ENCODE results near the gene OPRM1.
"Not testable (repeated sequence)": the region's sequence is repeated elsewhere in the genome, so short reads cannot be mapped to it uniquely, and the experiment has no call there.

OPRM1 gene

DNA sequence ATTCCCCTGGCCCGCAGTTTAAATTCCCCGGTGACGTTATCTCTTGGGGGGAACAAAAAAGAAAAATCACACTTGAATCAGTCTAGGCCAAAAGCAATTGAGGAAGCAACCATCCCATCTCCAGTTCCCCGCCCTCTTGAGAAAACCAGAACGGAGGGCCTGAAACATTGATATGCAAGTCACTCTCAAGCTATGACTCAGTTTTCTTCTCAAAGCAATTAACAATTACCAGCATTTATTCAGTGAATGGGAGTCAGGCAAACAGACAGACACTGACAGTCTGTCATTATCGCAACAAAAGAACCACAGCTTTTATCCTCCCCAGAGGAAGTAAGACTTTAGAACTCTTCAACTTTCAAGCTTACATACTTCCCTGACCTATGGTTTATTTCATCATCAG is 100.9 kb downstream of the OPRM1 start:
- DNase-seq (ENCODE audit: extremely low read depth in 1 of 2, low read depth in 1 of 2) = no peak

DNA sequence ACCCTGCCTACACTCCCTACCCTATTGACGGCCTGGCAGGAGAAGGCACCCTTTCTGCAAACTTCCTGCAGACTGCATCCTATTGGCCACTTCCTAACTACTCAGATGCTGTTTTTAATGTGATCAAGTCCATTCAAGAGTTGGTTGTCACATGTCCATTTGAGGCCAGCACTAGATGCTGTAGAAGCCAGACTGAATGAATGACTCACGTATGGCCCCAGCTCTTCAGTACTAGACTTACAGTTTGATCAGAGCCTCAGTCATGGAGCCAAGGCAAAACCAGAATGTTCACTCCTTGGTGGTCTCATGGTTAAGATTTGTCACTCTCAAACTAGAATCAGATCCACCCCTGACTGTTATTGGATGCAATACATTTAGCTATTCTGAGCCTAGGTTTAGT is 101.7 kb downstream of the OPRM1 start:
- DNase-seq (ENCODE audit: extremely low read depth in 1 of 2, low read depth in 1 of 2) = no peak

DNA sequence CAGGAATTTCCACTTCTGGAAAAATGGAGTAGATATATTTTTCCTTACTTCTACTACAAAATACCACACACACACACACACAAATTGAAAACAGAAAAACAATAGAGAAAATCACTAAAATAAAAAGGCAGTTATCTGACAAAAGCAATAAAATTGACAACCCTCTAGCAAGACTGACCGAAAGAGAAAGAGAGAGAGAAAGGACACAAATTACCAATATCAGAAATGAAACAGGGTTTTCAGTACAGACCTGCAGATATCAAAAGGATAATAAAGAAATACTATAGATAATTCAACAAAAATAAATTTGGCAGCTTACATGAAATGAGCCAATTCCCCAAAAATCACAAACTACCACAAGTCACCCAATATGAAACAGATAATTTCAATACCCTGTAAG is 104.7 kb downstream of the OPRM1 start:
- no peak for DNase-seq (ENCODE audit: extremely low read depth in 1 of 2, low read depth in 1 of 2)

DNA sequence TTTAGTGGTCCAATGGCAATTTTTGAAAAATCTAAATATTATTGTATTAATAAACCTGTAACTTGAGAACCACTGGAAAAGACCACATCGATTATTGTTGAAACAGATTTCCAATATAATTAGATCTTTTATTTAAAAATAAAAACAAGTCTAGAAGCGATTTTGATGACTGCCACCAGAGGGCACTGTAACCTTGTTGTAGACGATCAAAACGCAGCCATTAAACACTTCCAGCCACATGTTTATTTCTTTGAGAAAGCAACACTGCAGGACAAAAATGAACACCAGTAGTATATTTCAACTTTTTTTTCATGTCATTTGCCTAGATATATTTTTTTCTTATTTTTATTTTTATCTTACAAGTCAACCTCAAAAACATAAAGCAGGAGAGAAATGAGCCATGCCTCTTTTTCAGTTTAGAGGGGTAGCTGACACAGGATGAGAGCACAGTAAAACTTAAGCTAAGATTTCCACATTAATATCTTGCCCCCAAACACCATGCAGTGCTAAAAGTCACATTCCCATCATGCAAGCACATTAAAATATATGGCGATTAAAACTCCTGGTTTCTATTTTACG is 115.4 kb downstream of the OPRM1 start:
- DNase-seq (ENCODE audit: extremely low read depth in 1 of 2, low read depth in 1 of 2) = no peak

DNA sequence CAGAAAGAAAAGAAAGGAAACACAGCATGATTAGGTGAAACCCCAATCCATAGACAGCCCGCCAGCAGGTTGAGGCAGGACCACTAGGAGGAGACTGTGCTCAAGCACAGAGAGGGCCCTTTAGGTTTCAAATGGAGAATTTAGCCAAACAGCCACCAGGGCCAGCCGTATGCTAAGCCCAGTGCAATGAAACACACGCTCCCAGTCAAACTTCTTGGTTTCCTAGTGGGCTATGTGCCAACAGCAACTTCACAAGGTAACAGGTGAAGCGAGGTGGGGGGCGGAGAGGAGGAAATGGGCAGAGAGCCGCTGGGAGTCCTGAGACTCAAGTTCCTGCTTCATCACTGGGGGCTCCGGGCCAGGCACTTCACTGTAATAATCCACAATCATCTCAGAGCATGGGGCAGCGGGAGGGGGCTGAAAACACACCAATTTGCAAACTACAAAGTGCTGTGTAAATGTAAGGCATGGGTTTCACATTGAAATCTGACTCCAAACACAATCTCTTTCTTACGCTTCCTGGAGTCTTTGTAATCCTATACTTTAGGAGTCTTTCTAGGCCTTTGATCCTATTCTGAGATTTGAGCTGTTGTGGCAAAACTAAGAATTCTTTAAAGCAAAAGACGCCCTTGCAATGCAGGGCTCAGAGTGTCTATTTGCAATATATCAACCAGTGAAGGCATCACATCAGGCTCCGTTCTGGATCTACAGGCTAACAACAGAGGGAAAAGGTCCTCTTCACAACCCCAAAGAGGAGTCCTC is 117.3 kb downstream of the OPRM1 start:
- peak; percentile 28 to 45 for DNase-seq (ENCODE audit: extremely low read depth in 1 of 2, low read depth in 1 of 2)

DNA sequence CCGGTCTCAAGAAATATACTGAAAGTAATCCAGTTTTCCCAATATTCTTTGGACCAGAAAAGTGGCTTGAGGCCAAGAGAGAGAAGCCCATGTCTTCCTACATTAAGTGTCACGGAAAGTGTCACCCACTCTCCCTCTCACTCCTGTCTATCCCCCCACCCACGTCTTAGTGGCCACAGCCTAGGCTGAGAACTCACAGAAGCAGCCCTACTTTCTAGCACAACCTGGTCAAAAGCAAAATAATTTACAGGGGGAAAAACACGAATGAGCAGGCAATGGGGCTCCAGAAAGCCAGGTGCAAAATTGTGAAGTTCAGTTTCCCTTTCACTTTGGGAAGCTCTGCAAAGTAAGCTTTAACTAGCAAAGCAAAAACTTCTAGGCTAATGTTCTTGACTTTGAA is 118.0 kb downstream of the OPRM1 start:
- no peak for DNase-seq (ENCODE audit: extremely low read depth in 1 of 2, low read depth in 1 of 2)

DNA sequence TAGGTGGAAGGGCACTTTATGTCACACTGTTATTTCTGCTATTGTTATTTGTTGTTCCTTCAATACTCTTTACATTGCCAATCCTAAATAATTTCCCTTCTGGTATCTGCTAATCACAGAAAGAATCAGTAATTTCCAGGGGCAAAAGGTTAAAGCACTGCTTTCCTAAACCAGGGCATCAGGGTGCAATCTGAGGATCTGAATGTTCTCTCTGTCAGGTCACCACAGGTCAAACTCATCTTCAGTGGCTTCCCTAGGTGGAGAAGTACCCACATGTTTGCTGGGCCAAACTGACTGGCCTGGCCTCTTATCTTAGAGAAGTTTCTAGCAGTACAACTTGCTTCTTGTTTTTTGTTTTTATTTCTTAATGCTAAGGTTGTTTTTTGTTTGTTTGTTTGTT is 118.7 kb downstream of the OPRM1 start:
- DNase-seq (ENCODE audit: extremely low read depth in 1 of 2, low read depth in 1 of 2) = no peak

DNA sequence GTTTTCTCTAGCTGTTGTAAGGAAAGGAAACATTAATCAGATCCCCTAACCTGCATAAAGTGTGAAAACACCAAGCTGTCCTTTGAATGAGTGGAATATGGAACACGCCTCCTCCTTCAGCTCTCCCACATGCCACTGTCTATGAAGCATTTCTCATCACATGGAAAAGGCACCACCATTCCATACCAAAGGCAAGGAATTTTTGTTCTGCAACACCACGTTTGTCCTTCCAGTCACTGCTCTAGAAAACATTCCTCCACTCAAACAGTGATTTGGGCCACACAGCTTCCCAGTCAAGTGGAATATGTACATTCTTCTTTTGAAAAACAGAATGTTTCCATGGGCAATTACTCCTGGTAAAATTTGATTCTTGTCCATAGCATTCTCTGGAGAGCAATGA is 120.1 kb downstream of the OPRM1 start:
- DNase-seq (ENCODE audit: extremely low read depth in 1 of 2, low read depth in 1 of 2) = no peak

DNA sequence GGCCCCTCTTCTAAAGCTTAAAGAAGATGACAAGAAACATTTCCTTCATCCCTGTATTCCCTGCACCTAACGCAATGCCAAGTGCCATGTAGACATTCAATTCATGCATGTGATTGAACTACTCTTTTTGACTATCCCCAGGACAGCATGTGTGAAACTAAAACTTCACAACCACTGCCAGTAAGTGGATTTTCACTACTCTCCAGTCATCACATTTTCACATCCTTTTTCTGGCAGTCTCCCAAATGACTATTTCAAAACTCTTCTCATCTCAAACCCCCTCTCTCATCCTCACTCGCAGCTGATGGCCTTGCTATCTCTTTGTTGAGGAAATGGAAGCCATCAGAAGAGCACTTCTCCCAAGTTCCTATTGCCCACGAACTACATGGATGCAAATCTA is 122.6 kb downstream of the OPRM1 start:
- no peak for DNase-seq (ENCODE audit: extremely low read depth in 1 of 2, low read depth in 1 of 2)

DNA sequence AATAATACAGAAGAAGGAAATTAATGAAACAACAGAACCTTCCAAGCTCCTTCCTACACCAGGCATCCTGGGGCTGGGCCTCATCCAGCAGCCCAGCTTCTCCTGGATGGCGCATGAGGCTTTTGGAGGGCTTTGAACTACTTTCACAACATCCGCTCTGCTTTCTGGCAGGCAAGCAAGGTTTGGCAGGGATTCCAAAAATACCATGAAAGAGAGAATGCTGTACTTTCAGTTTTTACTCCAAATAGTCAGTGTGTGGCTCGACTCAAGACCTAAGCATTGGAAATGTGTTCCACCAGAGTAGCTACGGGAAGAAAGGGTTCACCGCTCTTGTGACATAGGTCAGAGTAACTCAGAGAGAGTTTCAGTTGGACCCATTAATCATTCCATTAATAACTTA is 125.4 kb downstream of the OPRM1 start:
- DNase-seq (ENCODE audit: extremely low read depth in 1 of 2, low read depth in 1 of 2) = no peak

DNA sequence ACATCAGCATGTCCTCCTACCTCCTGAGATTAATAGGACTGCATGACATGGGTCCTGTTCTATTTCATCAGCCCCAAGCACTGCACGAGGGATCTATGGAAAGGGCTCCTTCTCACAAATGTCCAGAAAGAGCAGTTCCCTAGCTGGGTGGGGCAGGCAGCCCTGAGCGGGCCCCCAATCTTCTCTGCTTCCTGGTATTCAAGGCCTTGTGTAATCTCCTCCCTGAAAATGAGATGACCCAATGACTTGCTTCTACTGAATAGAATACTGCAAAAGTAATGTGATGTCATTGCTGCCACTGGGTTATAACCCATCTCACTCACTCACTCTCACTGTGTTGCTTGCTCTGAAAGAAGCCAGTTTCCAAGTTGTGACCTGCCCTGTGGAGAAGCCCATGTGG is 126.4 kb downstream of the OPRM1 start:
- no peak for DNase-seq (ENCODE audit: extremely low read depth in 1 of 2, low read depth in 1 of 2)

DNA sequence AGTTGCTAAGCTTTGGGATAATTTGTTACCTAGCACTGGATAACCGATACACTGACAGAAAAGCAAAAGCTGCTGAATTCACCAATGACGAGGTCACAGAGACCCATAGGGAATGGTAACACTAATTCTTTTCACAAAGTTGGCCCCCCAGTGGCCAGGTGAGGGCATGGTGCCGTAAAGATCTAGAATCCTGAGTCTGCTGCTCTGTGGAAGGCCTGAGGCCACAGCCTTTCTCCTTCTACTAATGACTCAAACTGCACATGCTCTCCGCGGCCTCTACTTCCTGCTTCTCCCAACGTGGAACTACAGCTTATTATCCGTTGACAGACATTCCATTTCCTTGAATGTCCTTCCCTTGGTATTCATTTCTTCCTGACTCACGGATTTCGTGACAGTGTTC is 127.1 kb downstream of the OPRM1 start:
- no peak for DNase-seq (ENCODE audit: extremely low read depth in 1 of 2, low read depth in 1 of 2)

DNA sequence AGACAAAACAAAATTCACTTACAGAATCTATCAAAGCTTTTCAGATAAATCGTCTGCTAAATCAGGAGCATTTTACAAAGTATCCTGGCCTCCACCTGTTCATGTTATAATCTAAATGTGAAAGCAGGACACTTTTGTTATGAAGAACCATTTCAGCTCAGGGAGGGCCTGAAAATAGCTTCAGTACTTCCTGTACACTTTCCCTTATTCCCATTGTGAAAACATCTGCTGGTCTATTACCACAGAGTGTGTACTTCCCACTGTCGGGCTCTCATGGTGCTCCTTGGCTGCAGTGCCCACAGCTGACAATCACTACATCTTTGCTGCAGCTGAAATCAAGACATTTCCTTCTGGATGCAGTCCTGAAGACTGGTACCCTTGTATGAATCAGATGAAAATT is 128.1 kb downstream of the OPRM1 start:
- no peak for DNase-seq (ENCODE audit: extremely low read depth in 1 of 2, low read depth in 1 of 2)

DNA sequence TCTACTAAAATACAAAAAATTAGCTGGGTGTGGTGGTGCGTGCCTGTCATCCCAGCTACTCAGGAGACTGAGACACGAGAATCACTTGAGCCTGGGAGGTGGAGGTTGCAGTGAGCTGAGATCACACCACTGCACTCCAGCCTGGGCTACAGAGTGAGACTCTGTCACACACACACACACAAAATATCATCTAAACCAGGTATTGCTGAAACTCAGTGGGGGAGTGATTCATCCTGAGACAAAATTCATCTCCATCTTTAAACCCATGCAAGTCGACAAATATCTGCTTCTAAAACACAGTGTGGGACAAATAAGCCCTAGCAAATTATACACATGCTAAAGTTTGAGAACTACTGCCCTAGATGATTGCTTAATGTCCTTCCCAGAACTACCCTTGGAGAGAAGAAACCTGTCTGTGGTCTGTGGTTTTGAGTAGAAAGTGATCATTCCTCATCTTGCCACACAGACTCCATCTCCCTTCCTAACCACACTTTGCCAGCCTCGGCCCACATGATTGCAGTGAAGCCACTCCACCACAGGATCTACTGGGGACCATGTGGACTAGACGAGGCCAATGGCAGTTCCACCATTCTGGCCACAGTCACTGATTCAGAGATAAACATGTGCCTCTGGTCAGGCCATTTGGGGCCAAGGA is 130.3 kb downstream of the OPRM1 start:
- peak in 1 of 2 donors; percentile 40 for DNase-seq (ENCODE audit: extremely low read depth in 1 of 2, low read depth in 1 of 2)

DNA sequence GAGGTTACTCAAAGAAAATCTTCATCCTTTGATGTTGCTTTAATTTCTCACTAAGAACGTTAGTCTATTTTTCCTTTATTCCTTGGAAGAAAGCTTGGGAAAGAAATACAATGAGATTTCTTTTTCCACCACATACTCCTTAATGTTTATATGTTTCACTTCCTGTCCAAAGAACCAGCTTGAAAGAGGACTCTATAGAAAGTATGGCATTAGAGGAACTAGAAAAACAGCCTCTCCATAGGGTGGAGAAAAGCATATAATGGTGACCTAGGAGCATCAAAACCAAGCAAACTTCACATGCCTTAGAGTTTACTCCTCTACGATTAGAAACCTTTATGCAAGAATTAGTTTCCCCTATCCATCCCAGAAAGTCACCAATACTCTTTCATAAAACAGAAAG is 131.1 kb downstream of the OPRM1 start:
- DNase-seq (ENCODE audit: extremely low read depth in 1 of 2, low read depth in 1 of 2) = no peak

DNA sequence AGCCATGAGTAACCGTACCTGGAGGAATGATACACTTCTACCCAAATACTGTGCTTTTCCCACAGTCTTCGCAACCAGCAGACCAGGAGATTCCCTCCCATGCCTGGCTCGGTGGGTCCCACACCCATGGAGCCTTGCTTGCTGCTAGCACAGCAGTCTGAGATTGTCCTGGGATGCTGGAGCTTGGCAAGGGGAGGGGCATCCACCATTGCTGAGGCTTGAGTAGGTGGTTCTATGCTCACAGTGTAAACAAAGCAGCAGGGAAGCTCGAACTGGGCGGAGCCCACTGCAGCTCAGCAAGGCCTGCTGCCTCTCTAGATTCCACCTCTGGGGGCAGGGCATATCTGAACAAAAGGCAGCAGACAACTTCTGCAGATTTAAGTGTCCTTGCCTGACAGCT is 133.4 kb downstream of the OPRM1 start:
- not testable (repeated sequence) for DNase-seq (ENCODE audit: extremely low read depth in 1 of 2, low read depth in 1 of 2)

DNA sequence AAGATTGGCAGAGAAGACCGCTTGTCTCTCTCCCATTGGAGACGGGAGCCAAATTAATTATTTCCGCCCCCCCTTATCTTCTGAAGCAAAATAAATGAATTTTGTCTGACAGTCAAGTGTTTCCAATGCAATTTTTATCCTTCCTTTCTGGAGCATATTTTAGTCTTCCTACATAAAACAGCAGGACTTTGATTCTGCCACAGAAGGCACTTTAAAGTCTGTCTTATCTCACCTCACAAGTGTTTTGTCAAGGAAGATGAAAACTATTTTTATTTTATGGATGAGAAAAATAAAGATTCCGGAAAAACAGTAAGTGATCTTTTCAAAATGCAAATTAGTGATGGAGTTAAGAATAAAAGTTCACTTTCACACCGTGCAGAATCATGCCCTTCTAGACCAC is 140.4 kb downstream of the OPRM1 start:
- no peak for DNase-seq (ENCODE audit: extremely low read depth in 1 of 2, low read depth in 1 of 2)

DNA sequence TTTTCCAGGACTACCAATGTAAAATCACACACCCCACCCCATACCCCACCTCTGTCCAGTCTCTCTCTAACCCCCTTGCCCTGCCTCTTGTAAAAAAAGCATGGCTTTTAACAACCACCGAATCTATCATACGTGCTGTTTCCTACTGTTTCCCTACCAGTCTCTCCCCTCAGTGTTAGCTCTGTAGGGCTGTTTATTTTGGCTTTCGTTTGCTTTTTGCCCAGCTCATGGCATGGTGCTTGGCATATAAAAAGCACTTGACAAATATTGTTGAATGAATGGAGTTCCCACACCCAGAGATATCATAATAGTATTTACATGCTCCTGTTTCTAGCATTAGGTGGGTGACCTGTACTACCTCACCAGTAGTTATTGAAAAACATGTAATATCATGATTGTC is 148.2 kb downstream of the OPRM1 start:
- DNase-seq (ENCODE audit: extremely low read depth in 1 of 2, low read depth in 1 of 2) = no peak

DNA sequence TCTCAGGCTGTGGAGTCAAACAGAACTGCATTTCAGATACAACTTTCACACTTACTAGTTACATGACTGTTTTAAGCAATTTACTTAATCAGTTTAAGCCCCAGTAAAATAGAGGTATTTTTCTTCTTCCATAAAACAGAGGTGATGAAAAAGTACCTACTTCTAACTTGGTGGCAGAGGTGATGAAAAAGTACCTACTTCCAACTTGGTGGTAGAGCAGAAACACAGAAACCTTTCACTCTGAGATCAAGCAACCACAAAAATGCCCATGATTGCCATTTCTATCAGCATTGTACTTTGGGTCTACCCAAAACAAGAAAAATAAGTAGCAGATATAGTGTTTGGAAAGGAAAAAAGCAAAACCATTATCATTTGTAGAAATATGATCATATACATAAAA is 148.7 kb downstream of the OPRM1 start:
- DNase-seq (ENCODE audit: extremely low read depth in 1 of 2, low read depth in 1 of 2) = no peak

DNA sequence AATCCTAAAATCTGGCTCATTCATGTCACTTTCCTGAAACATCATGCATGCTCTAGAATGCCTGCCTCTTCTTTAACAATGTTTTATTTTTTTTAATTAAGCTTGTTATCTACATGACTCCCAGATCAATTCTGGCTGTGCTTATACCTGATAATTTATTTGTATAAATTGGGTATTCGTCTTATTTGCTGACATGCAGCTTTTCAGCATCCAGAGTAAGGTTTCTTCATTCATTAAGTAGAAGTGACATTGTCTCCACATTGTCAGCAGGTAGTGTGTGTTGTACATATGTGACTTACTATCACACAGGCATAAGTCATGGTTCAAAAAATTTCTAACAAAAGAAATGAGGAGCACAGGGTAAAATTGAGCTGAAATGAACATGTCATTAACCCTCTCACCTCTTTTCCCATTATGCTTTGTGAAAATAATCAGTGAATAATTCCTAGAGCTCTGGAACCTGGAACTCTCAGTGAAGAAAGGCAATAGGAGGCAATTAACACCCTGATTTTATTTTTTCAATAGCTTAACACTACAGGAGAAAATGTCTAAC is 157.4 kb downstream of the OPRM1 start:
- no peak for DNase-seq (ENCODE audit: extremely low read depth in 1 of 2, low read depth in 1 of 2)

DNA sequence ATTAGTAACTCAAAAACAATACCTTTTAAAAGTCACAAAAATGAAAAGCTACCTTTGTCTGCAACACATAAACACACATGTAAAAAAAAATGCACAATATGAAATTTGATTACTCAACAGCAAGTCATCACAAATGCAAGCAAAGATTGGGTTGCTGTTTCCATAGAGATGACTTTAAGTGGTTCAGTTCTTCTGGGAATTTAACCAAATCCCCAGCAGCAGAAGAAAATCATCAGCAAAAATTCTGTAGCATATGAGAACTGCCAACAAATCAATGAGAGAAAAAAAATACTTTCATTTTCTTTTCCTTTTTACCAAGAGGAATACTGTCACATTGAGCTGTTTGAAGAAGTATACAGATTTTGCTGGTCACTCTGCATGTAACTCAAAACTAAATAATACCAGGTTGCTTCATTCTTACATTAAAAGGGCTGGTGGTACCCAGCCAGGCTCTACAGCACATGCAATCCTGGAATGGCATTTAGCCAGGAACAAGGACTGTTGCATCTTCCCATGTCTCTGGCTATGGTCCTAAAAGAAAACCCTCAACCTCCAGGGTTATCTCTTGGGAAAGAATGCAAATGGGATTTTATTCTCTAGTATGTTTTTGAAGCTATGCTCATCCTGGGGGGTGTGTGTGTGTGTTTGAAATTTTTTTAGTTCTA is 158.3 kb downstream of the OPRM1 start:
- no peak for DNase-seq (ENCODE audit: extremely low read depth in 1 of 2, low read depth in 1 of 2)

DNA sequence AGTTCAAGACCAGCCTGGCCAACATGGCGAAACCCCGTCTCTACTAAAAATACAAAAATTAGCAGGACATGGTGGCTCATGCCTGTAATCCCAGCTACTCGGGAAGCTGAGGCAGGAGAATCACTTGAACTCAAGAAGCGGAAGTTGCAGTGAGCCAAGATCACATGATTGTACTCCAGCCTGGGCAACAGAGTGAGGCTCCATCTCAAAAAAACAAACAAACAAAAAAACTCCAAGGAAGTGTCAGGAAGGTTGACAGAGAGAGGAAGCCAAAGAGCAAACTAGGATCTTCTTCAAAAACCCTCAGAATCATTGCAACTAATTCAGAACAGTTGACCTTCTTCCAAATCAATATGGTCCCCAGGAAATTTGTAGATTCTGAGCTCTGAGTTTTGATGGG is 162.6 kb downstream of the OPRM1 start:
- not testable (repeated sequence) for DNase-seq (ENCODE audit: extremely low read depth in 1 of 2, low read depth in 1 of 2)
